GM18498 (cell line): ENCODE measurements around the gene TRIP10.
A peak's percentile ranks its signal among the peaks of the same experiment; 100 is the strongest.
"Not testable (repeated sequence)": the region's sequence is repeated elsewhere in the genome, so short reads cannot be mapped to it uniquely, and the experiment has no call there.

Experiments used
- ATAC-seq: cut with Tn5 transposase; IDR thresholded peaks from one replicate; pipeline ENCODE4 v1.9.1; 2021; ENCODE audit warnings: mild to moderate bottlenecking, moderate library complexity; ENCODE audit not compliant: unreplicated experiment

Gene TRIP10

GRCh38 chr19:6790194-6791128 is 51.0 kb downstream of the TRIP10 start:
- ATAC-seq, result no peak

- ATAC-seq, result no peak
Observed at GRCh38 chr19:6791237-6791636, 51.8 kb downstream of the TRIP10 start.

- ATAC-seq, result no peak
Observed at GRCh38 chr19:6793411-6793810, 53.9 kb downstream of the TRIP10 start.

GRCh38 chr19:6793973-6794372 is 54.5 kb downstream of the TRIP10 start:
- no peak for ATAC-seq

- no peak for ATAC-seq
Observed at GRCh38 chr19:6794686-6795431, 55.4 kb downstream of the TRIP10 start.

- no peak for ATAC-seq
Observed at GRCh38 chr19:6796278-6796677, 56.8 kb downstream of the TRIP10 start.

- no peak for ATAC-seq
Observed at GRCh38 chr19:6797646-6798045, 58.2 kb downstream of the TRIP10 start.

GRCh38 chr19:6800160-6800790 is 60.8 kb downstream of the TRIP10 start:
- not testable (repeated sequence) for ATAC-seq

GRCh38 chr19:6800991-6801484 is 61.6 kb downstream of the TRIP10 start:
- ATAC-seq, result peak; percentile 1
